GM12892 (cell line): Measurements from ENCODE around the gene GNA12.

Source experiments
- POLR2A ChIP-seq: IDR thresholded peaks from 2 replicates; pipeline ENCODE4 v1.6.1; 2011; ENCODE audit warnings: low read depth, low read length, control low read depth
- POLR2AphosphoS5 ChIP-seq: IDR thresholded peaks from 2 replicates; pipeline ENCODE4 v1.6.1; 2011; ENCODE audit warnings: low read depth, low read length, control low read depth

DNA sequence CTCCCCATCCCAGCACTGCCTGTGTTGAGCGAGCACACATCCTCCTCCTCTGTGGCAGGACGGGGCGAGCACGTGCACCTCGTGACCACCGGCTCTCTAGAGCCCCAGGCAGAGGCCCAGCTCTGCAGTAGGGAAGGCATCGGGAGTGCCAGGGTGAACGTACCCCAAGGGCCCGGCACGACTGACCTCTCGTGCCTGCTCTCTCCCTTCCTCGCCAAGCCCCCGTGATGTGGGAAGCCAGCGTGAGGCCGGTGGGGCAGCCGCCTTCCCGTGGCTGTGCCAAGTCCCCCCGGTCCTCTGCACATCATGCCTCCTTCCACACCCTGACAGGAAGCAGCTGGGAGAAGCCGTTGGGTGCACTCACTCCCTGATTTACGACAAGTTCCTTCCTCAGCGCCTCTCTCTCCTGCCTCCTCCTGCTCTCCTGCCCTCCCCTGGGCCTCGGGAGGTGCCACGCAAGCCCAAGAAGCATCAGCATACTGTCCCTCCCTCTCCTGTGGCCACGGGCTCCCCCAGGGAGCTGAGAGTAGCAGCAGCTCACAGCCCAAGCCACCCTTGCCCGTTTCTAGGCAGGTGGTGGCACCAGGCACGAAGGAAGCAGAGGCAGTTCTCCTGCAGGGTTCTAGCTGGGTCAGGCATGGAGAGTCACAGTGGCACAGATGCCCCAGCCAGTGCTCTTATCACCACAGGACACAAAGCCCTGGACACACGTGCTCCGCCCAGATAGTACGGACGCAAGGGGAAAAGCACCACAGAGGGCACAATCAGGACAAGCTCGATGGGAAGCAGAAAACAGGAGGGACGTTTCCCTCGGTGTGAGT, 109.1 kb downstream of the GNA12 start:
- TF ChIP-seq POLR2A (no peak), POLR2AphosphoS5 (no peak)
